GM18951 (cell line): ENCODE data around the gene PDXK.
"Not testable (repeated sequence)": the region's sequence is repeated elsewhere in the genome, so short reads cannot be mapped to it uniquely, and the experiment has no call there.

Experiments
- POLR2A ChIP-seq: IDR thresholded peaks from 4 replicates; pipeline ENCODE4 v1.6.1; 2011; ENCODE audit warnings: mild to moderate bottlenecking; ENCODE audit not compliant: insufficient read length, insufficient read depth; ENCODE audit errors: extremely low read depth
- in situ Hi-C: fragments of 300-500 bp; cut with MboI; formaldehyde crosslinking; loops from one replicate; pipeline ENCODE4 v1.12.0; 2022; ENCODE audit warnings: low sequenced_read_pairs, mixed read lengths, inconsistent platforms; ENCODE audit not compliant: unreplicated experiment

The PDXK gene

GRCh38 chr21:43718872-43719747, at the start of gene PDXK:
TSS of gene PDXK (plus strand) at chr21:43719129. CDS start at chr21:43719295, 166 bp downstream.
- peak; percentile 86 for TF ChIP-seq POLR2A
- in situ Hi-C loops: no loop called here

DNA sequence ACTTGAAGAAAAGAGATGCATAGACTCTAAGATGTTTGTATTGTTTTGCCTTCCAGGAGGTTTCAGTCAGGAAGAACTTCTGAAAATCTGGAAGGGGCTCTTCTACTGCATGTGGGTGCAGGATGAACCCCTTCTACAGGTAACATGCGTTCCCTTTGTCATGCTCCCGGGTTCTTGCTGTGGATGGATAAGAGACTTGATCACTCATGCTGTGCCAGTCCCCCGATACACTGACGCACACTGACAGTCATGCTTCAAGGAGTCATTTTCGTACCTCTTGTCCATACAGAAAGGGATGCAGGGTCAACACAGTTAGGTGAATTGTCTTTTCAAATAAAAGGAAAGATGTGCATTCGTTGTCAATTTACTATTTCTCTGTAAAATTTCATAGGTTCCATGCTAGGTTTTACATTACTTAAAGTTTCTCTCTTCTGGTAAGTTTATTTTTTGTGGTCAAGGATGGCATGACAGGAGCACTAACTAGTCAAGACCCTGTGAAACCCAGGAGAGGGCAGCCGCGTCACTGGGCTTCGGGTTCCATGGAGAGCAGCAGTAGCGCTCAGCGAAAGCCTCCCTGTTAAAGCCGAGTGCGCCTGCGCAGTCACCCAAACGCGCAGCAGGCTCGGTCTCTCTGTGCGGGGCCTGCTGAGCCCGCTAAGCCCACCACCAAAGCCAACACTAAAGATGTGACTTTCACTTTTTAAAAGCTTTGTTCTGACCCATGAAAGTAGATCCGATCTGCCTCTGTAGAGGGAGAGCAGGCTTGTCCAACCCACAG, 48.9 kb upstream of the PDXK start:
- in situ Hi-C loops: no loop called here
- TF ChIP-seq POLR2A: no peak

- in situ Hi-C loops: no loop called here
- TF ChIP-seq POLR2A: no peak
These were observed 43.1 kb upstream of the PDXK start for GRCh38 chr21:43675871-43676270.

DNA sequence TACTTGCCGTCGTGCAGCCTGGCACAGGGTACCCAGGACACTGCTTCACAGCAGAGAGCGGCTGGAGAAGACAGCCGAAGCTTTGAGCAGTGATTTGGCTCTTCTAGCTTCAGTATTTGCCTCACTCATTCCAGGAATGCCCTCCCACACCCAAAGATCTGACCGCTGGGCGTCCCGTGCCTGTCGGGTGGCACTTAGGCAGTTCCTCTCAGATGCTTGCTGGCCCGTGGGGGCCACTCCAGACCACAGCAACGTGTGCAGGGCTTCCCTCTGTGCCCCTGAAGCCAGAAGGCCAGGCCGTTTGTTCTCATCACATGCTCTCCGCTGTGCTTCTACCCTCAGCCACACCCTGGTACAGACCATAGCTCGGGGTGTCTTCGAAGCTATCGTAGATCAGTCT, 42.5 kb upstream of the PDXK start:
- TF ChIP-seq POLR2A: no peak
- in situ Hi-C loops: no loop called here

DNA sequence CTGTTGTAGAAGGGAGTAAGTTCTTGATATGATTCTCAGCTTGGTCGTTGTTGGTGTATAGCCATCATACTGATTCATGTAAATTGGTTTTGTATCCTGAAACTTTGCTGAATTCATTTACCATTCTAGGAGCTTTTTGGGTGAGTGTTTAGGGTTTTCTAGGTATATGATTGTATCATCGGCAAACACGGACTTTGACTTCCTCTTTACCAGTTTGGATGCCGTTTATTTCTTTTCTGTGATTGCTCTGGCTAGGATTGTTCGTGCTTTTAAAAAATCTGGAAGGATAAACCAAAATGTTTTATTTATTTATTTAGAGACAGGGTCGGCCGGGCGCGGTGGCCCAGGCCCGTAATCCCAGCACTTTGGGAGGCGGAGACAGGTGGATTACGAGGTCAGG, 39.0 kb upstream of the PDXK start:
- in situ Hi-C loops: no loop called here
- no peak for TF ChIP-seq POLR2A

- in situ Hi-C loops: not testable (repeated sequence)
These were observed 38.5 kb upstream of the PDXK start for GRCh38 chr21:43680421-43680820.

- TF ChIP-seq POLR2A: no peak
- in situ Hi-C loops: no loop called here
These were observed 37.3 kb upstream of the PDXK start for GRCh38 chr21:43681650-43682049.

GRCh38 chr21:43684424-43684823, 34.5 kb upstream of the PDXK start:
- TF ChIP-seq POLR2A: no peak
- in situ Hi-C loops: no loop called here

- in situ Hi-C loops: no loop called here
- TF ChIP-seq POLR2A: no peak
These were observed 31.9 kb upstream of the PDXK start for GRCh38 chr21:43686811-43687565.

DNA sequence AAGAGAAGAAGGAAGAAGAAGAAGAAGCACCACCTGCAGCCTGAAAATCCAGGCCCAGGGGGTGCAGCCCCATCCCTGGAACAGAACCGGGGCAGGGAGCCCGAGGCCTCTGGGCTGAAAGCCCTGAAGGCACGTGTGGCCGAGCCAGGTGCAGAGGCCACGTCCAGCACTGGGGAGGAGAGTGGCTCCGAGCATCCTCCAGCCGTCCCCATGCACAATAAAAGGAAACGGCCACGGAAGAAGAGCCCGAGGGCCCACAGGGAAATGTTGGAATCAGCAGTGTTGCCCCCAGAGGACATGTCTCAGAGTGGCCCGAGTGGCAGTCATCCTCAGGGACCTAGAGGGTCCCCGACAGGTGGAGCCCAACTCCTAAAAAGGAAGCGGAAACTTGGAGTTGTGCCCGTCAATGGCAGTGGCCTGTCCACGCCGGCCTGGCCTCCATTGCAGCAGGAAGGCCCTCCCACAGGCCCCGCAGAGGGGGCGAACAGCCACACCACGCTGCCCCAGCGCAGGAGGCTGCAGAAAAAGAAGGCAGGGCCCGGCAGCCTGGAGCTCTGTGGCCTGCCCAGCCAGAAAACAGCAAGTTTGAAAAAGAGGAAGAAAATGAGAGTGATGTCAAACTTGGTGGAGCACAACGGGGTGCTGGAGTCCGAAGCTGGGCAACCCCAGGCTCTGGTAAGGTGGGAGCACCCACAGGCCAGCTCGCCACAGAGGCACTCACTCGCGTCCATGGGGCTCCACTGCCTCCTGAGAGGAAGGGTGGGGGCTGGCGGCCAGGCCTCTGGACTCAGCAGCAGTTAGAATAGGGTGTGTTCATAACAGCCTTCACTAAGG, 31.1 kb upstream of the PDXK start:
- in situ Hi-C loops: no loop called here
- no peak for TF ChIP-seq POLR2A

- in situ Hi-C loops: no loop called here
- TF ChIP-seq POLR2A: no peak
These were observed 30.0 kb upstream of the PDXK start for GRCh38 chr21:43688906-43689305.

DNA sequence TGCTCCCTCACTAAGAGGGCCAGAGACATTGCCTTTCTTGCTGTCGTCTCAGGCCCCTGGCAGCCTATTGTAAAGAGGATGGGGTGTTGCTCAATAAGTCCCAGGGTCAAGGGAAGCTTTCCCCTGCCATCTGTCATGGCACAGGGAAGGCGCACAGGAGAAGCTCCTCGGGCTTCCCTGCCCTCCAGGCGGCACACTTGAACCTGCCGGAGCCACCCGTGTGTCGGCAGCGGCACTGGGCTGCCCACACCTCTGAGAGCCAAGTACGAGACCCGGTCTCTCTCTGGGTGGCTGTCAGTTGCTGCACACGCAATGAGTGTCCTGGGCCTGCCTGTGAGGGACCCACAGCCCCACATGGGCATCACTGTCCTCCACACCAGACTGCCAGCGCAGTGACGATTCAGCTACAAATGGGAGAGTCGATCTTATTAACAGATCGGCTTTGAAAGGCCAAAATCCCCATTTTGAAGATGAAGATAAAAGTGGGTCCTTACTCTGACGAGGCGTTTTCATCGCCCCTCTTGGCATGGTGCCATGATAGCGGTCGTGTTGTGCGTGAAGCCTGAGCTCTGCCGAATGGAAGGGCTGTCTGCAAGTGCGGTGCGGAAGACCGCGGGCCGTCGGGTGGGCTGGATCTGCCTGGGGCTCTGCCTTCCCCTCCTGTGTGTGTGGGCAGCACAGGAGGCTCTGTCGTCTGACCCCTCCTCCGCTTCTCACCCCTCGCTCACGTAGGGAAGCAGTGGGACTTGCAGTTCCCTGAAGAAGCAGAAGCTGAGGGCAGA, 29.2 kb upstream of the PDXK start:
- in situ Hi-C loops: no loop called here
- TF ChIP-seq POLR2A: no peak
